NCI-H2196 treated with DMSO at 0.1 percent for 48 hours (cell line): ENCODE data around the gene DSG1.
"Not testable (repeated sequence)": the region's sequence is repeated elsewhere in the genome, so short reads cannot be mapped to it uniquely, and the experiment has no call there.

Experiments used
- DNase-seq: peaks from one replicate; lab custom pipeline; 2025; ENCODE audit not compliant: unreplicated experiment; lab: John Stamatoyannopoulos, UW

Gene DSG1

GRCh38 chr18:31343454-31343853 is 25.5 kb downstream of the DSG1 start:
- DNase-seq: no peak

- not testable (repeated sequence) for DNase-seq
Observed at GRCh38 chr18:31353336-31353735, 35.4 kb downstream of the DSG1 start.

GRCh38 chr18:31354990-31355389 is 37.0 kb downstream of the DSG1 start:
- no peak for DNase-seq

GRCh38 chr18:31356025-31356424 is 38.1 kb downstream of the DSG1 start:
- no peak for DNase-seq

- no peak for DNase-seq
Observed at GRCh38 chr18:31364190-31364589, 46.2 kb downstream of the DSG1 start.

GRCh38 chr18:31369478-31369877 is 51.5 kb downstream of the DSG1 start:
- no peak for DNase-seq

GRCh38 chr18:31371989-31372388 is 54.0 kb downstream of the DSG1 start:
- no peak for DNase-seq

GRCh38 chr18:31373641-31374040 is 55.7 kb downstream of the DSG1 start:
- DNase-seq: no peak

GRCh38 chr18:31376477-31376876 is 58.5 kb downstream of the DSG1 start, which contains the start of gene DSG4:
DSG4 (plus strand) TSS chr18:31376777; CDS start chr18:31376912, 135 bp downstream.
- no peak for DNase-seq

- no peak for DNase-seq
Observed at GRCh38 chr18:31380912-31381311, 63.0 kb downstream of the DSG1 start.

GRCh38 chr18:31382107-31382506 is 64.1 kb downstream of the DSG1 start:
- DNase-seq: no peak

GRCh38 chr18:31386741-31387140 is 68.8 kb downstream of the DSG1 start:
- no peak for DNase-seq

GRCh38 chr18:31393286-31393685 is 75.3 kb downstream of the DSG1 start:
- DNase-seq: no peak

GRCh38 chr18:31396796-31397612 is 79.0 kb downstream of the DSG1 start:
- DNase-seq: no peak

GRCh38 chr18:31398191-31398590 is 80.2 kb downstream of the DSG1 start:
- DNase-seq: no peak

GRCh38 chr18:31399306-31400032 is 81.5 kb downstream of the DSG1 start:
- no peak for DNase-seq

GRCh38 chr18:31401156-31402025 is 83.4 kb downstream of the DSG1 start:
- no peak for DNase-seq

GRCh38 chr18:31402026-31402373 is 84.0 kb downstream of the DSG1 start:
- DNase-seq: no peak

- DNase-seq: no peak
Observed at GRCh38 chr18:31403409-31403808, 85.4 kb downstream of the DSG1 start.
